Activated CD8-positive, alpha-beta memory T cell treated with anti-CD3 and anti-CD28 coated beads, Interleukin-2, amount 50 U/mL, for 48 hours (primary cell): Measurements from ENCODE around the gene ZNF32.
A peak's percentile ranks its signal among the peaks of the same experiment; 100 is the strongest.
"Not testable (repeated sequence)": the region's sequence is repeated elsewhere in the genome, so short reads cannot be mapped to it uniquely, and the experiment has no call there.

Experiments
- DNase-seq: peaks from one replicate; pipeline ENCODE4 v3.0.0-alpha.2; 2020

Gene ZNF32

GRCh38 chr10:43623351-43623750 is 25.3 kb downstream of the ZNF32 start:
- no peak for DNase-seq

- no peak for DNase-seq
These were observed 26.6 kb downstream of the ZNF32 start for GRCh38 chr10:43622038-43622437.

- DNase-seq = no peak
These were observed 29.3 kb downstream of the ZNF32 start for GRCh38 chr10:43619368-43619767.

- DNase-seq = no peak
These were observed 31.8 kb downstream of the ZNF32 start for GRCh38 chr10:43616697-43617370.

- DNase-seq = no peak
These were observed 38.0 kb downstream of the ZNF32 start for GRCh38 chr10:43610636-43611035.

- DNase-seq = no peak
These were observed 41.5 kb downstream of the ZNF32 start for GRCh38 chr10:43607199-43607573.

GRCh38 chr10:43606323-43607198 is 42.1 kb downstream of the ZNF32 start, which contains the start of gene ZNF485:
Gene ZNF485, plus strand, starts transcription at chr10:43606438. Its CDS starts 613 bp downstream, at chr10:43607051.
- peak; percentile 86 for DNase-seq

- DNase-seq = no peak
These were observed 42.8 kb downstream of the ZNF32 start for GRCh38 chr10:43605850-43606322.

- DNase-seq = not testable (repeated sequence)
These were observed 47.1 kb downstream of the ZNF32 start for GRCh38 chr10:43601576-43601975.

GRCh38 chr10:43599333-43599732 is 49.3 kb downstream of the ZNF32 start:
- DNase-seq = no peak

- DNase-seq = no peak
These were observed 50.2 kb downstream of the ZNF32 start for GRCh38 chr10:43598446-43598845.

- no peak for DNase-seq
These were observed 52.1 kb downstream of the ZNF32 start for GRCh38 chr10:43596546-43596945.

GRCh38 chr10:43595739-43596298 is 52.9 kb downstream of the ZNF32 start:
- peak; percentile 59 for DNase-seq

GRCh38 chr10:43594944-43595589 is 53.6 kb downstream of the ZNF32 start:
- peak; percentile 58 for DNase-seq
